T-cell (primary cell): ENCODE results near the gene TMEM198. TPM values are rescaled to one million over a fixed set of nuclear protein-coding genes. Genes with fewer than 3 reads are reported as not detected.
A peak's percentile ranks its signal among the peaks of the same experiment; 100 is the strongest.

Experiments used
- ATAC-seq, 4 experiments: fragments of 200-7000 bp in 3 of 4; fragments of 150-1000 bp in 1 of 4; cut with Tn5 transposase; replicated peaks in 1 of 4; 1 replicate in 3 of 4; 2 replicates in 1 of 4; pipeline ENCODE4 v1.10.0; 2021; ENCODE audit warnings: moderate library complexity in 3 of 4, mild to moderate bottlenecking in 2 of 4, moderate number of reproducible peaks in 1 of 4
- CTCF ChIA-PET, 2 donors: fragments of 300-600 bp; sonication (Branson Sonifier 250); formaldehyde crosslinking; loops; one replicate each; lab custom pipeline; 2022; ENCODE audit warnings: antibody characterized with exemption in 2 of 2; lab: Charles Lee
- POLR2A ChIA-PET, 2 donors: fragments of 300-600 bp; sonication (Branson Sonifier 250); formaldehyde crosslinking; loops; one replicate each; lab custom pipeline; 2022; ENCODE audit warnings: antibody characterized with exemption in 2 of 2; lab: Charles Lee
- DNase-seq, 35 experiments: peaks; one replicate each; pipeline versions ENCODE4 v3.0.0 to v3.0.0-alpha.2; 2013 to 2023
- H3K27ac ChIP-seq: one replicate; pipeline ENCODE4 v1.5.1; 2013; ENCODE audit warnings: low read length
- H3K27me3 ChIP-seq, 2 experiments: replicated peaks in 1 of 2; 1 replicate in 1 of 2; 2 replicates in 1 of 2; pipeline versions ENCODE4 v1.6.1 to v1.7.0; 2013; ENCODE audit warnings: low read length in 1 of 2, mixed read lengths in 1 of 2; ENCODE audit not compliant: control insufficient read depth in 2 of 2, insufficient read depth in 2 of 2; ENCODE audit errors: extremely low read depth in 1 of 2
- H3K36me3 ChIP-seq, 2 donors: 1 replicate in 1 of 2; 2 replicates in 1 of 2; pipeline versions ENCODE4 v1.6.1 to v1.7.0; 2013; ENCODE audit warnings: low read length in 1 of 2; ENCODE audit not compliant: control insufficient read depth in 2 of 2, insufficient read depth in 1 of 2; ENCODE audit errors: extremely low read depth in 1 of 2
- H3K4me1 ChIP-seq, 2 experiments: 1 replicate in 1 of 2; 2 replicates in 1 of 2; pipeline versions ENCODE4 v1.6.1 to v1.7.0; 2013; ENCODE audit warnings: low read length in 2 of 2, mixed read lengths in 1 of 2; ENCODE audit not compliant: insufficient read depth in 2 of 2, control insufficient read depth in 1 of 2; ENCODE audit errors: extremely low read depth in 1 of 2
- H3K4me3 ChIP-seq, 2 donors: 1 replicate in 1 of 2; 2 replicates in 1 of 2; pipeline versions ENCODE4 v1.5.1 to v1.7.0; 2013; ENCODE audit warnings: mild to moderate bottlenecking in 2 of 2, low read length in 1 of 2, moderate library complexity in 1 of 2; ENCODE audit not compliant: control insufficient read depth in 1 of 2; ENCODE audit errors: extremely low read depth in 1 of 2
- H3K9me3 ChIP-seq: 2 replicates; pipeline ENCODE4 v1.7.0; 2013
- H3K27ac Mint-ChIP-seq, 2 donors: one replicate each; pipeline ENCODE4 v1.8.0; 2020 to 2021; ENCODE audit warnings: mild to moderate bottlenecking in 2 of 2, mixed read lengths in 2 of 2
- H3K27me3 Mint-ChIP-seq, 2 donors: one replicate each; pipeline ENCODE4 v1.8.0; 2021 to 2022; ENCODE audit warnings: mixed read lengths in 2 of 2
- H3K36me3 Mint-ChIP-seq: one replicate; pipeline ENCODE4 v1.8.0; 2021; ENCODE audit warnings: mixed read lengths
- H3K4me1 Mint-ChIP-seq, 3 donors: one replicate each; pipeline ENCODE4 v1.8.0; 2020 to 2022; ENCODE audit warnings: mixed read lengths in 3 of 3, mild to moderate bottlenecking in 1 of 3
- H3K4me3 Mint-ChIP-seq, 3 donors: one replicate each; pipeline ENCODE4 v1.8.0; 2020 to 2022; ENCODE audit warnings: mild to moderate bottlenecking in 3 of 3, mixed read lengths in 3 of 3, moderate library complexity in 3 of 3
- H3K9me3 Mint-ChIP-seq, 3 donors: one replicate each; pipeline ENCODE4 v1.8.0; 2020 to 2022; ENCODE audit warnings: mixed read lengths in 3 of 3
- WGBS: methylation state at CpG from one replicate; pipeline ENCODE4 v1.1.5; 2013; ENCODE audit warnings: missing lambda C conversion rate; ENCODE audit not compliant: insufficient coverage; 5-methylcytosine and 5-hydroxymethylcytosine counted together
- total RNA-seq, 35 experiments: library from RNA in 6 of 35; stranded (reverse) in 6 of 35; fragments of 120-200 nt in 1 of 35; gene quantifications; one replicate each; pipeline versions ENCODE4 v1.2.1 to v1.2.4 and lab custom pipeline; 2013 to 2026

The TMEM198 gene
- total RNA-seq, 5 donors from 2014 or later (not counting 1 experiment from before 2014, with no cell fraction given) = 0.37 to 0.88 (median 0.69) TPM

DNA sequence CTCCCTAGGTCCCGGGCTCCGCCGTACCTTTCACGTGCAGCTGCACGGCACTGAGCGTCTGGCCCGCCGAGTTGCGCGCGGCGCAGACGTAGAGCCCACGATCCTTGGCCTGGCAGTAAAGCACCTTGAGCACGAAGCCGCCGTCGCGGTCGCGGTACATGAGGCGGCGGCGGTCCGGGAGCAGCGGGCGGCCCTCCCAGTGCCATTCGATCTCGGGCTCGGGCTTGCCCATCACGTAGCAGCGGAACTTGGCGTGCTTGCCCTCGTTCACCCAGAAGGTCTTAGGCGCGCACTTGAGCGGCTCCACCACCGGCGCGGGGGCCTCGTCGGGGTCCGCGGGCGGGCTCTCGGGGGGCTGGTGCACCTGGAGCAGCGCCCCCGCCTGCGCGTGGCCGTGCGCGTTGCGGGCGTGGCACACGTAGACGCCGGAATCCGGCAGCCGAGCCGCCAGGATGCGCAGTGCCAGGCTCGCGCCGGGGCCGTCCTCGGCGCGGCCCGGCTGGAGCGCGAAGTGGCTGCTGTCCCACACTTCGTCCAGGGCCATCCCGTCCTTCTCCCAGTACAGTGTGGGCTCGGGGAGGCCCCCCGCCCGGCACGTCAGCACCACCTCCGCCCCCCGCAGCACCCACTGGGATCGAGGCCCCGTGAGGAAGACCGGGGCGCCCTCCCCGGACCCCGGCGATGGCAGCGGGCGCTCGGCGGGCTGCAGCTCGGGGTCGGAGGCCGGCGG lies 26.5 kb downstream of the TMEM198 start:
- Histone ChIP-seq H3K27ac (no peak overlapping the region), H3K9me3 (no peaks in the 10 kb centered on the region), H3K36me3 (no peaks in the 10 kb centered on the region), H3K27me3 (peaks cover 0 to 72% of the 10 kb centered on the region in 2 experiments), H3K4me3 (peak overlapping the region in 1 of 2 donors; percentile 48), H3K4me1 (peaks cover 0 to 7% of the 10 kb centered on the region in 2 experiments)
- Mint-ChIP-seq H3K36me3 (no peaks in the 10 kb centered on the region), H3K4me1 (peaks cover 2 to 5% (median 4%) of the 10 kb centered on the region in 3 donors), H3K9me3 (no peaks in the 10 kb centered on the region), H3K27ac (no peak overlapping the region), H3K4me3 (peak overlapping the region; percentile 39 to 59 (median 59)), H3K27me3 (peaks cover 36 to 59% of the 10 kb centered on the region in 2 donors)
- ChIA-PET CTCF (no interaction called here), POLR2A (no interaction called here)
- ATAC-seq = peak; percentile 36 to 54 (median 52)
- 26% methylated on average over 95 of the region's 95 CpGs for WGBS
- DNase-seq = no peak

DNA sequence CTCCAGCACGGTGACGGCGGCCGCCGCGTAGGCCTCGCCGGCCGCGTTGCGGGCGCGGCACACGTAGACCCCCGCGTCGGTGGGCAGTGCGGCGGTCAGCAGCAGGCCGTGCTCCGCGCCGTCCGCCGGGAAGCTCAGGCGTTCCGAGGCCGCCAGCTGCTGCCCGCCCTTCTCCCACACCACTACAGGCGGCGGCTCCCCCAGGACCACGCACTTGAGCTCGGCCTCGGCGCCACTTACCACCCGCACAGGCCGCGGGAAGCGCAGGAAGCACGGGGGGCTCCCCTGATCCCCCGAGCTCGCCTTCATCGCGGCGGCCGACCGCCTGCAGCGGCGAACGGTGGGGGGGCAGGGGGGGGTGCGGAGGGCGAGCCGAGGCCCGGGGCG lies 27.1 kb downstream of the TMEM198 start:
- Mint-ChIP-seq H3K27me3 (peaks cover 36 to 64% of the 10 kb centered on the region in 2 donors), H3K9me3 (no peaks in the 10 kb centered on the region), H3K4me3 (peak overlapping the region in 1 of 3 donors; percentile 59), H3K36me3 (no peaks in the 10 kb centered on the region), H3K4me1 (peaks cover 2 to 5% (median 4%) of the 10 kb centered on the region in 3 donors), H3K27ac (no peak overlapping the region)
- Histone ChIP-seq H3K27ac (no peak overlapping the region), H3K27me3 (peaks cover 0 to 77% of the 10 kb centered on the region in 2 experiments), H3K9me3 (no peaks in the 10 kb centered on the region), H3K4me3 (peak overlapping the region; percentile 17 to 48), H3K4me1 (peaks cover 0 to 7% of the 10 kb centered on the region in 2 experiments), H3K36me3 (no peaks in the 10 kb centered on the region)
- ATAC-seq = peak in 3 of 4 experiments; percentile 12 to 43 (median 32)
- POLR2A ChIA-PET = no interaction called here
- CTCF ChIA-PET = no interaction called here
- 1% methylated on average over 29 of the region's 55 CpGs for WGBS
- DNase-seq = no peak

DNA sequence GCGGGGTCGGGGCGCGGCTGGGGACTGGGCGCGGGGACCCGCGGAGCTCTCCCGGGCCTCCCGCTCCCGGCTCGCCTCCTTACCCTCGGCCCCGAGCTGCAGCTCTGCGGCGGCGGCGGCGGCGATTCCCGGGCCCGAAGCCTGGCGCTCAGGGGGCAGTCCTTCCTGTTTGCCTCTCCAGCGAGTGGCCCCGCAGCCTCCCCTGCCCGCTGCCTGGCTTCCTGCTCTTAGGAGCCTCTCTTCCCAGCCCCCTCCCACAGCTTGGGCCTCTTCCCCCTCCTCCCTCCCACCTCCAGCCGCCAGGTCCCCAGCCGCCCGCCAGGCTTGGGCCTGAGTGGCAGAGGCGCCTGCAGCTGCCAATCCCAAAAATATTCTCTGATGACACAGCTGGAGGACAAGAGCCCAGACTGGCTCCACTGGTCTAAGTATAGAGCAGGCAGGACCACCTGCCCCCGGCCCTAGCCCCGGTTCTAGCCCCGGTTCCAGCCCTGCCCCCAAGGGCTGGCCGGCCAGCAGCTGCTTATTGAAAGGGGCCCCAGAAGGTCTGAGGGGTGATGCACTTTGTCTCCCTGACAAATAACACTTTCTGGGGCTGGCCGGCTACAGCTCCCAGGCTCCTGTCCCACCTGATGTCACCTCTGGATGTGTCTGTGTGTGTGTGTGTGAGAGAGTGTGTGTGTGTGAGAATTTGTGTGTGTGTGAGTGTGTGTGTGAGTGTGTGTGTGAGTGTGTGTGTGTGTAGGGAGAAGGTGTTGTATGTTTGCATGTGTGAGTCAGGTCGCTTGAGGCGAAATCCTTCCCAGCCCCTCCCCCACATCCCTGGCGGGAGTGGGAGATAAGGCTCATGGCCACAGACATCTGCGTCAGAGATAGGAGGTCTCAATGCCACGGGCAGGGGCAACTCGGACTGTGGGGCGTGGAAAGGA lies 27.7 kb downstream of the TMEM198 start, which contains the start of gene OBSL1:
OBSL1 (minus strand) TSS at position 229 of the 926 bp plus-strand sequence. CDS start 307 bp downstream, outside the sequence.
- peak within 1 kb of the TSS; percentile 17 to 48 for H3K4me3 ChIP-seq
- Mint-ChIP-seq H3K4me1 (peaks cover 2 to 5% (median 4%) of the 10 kb centered on the region in 3 donors), H3K27me3 (peaks cover 37 to 69% of the 10 kb centered on the region in 2 donors), H3K27ac (peak within 1 kb of the TSS in 1 of 2 donors; percentile 56), H3K36me3 (no peaks in the 10 kb centered on the region), H3K4me3 (peak within 1 kb of the TSS; percentile 21 to 59 (median 24)), H3K9me3 (no peaks in the 10 kb centered on the region)
- peaks cover 0 to 7% of the 10 kb centered on the region in 2 experiments for H3K4me1 ChIP-seq
- H3K27ac ChIP-seq = no peak within 1 kb of the TSS
- POLR2A ChIA-PET = no interaction called here
- no peak for DNase-seq
- H3K27me3 ChIP-seq = peaks cover 0 to 81% of the 10 kb centered on the region in 2 experiments
- no peaks in the 10 kb centered on the region for H3K9me3 ChIP-seq
- no peaks in the 10 kb centered on the region for H3K36me3 ChIP-seq
- 11% methylated on average over 32 of the region's 42 CpGs for WGBS
- CTCF ChIA-PET = no interaction called here
- ATAC-seq = peak; percentile 22 to 61 (median 33)

DNA sequence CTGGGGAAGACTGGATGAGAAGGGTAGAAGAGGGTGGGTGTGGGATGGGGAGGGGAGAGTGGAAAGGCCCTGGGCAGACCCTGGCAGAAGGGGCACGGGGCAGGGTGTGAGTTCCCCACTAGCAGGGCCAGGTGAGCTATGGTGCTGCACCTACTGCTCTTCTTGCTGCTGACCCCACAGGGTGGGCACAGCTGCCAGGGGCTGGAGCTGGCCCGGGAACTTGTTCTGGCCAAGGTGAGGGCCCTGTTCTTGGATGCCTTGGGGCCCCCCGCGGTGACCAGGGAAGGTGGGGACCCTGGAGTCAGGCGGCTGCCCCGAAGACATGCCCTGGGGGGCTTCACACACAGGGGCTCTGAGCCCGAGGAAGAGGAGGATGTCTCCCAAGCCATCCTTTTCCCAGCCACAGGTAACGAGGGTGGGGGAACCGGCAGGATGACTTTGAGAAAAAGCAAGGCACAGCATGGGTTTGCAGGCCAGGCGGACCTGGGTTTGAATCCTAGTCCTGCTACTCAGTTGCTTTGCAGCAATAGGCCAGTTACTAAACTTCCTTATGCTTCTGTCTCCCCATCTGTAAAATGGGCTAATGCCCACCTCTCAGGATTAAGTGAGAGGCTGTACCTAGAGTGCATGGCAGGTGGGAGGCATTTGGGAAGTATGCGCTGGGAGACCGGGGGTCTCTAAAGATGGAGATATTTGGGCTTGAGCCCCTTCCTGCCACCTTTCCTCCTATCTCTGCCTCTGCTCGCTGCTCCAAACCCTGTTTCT lies 28.6 kb downstream of the TMEM198 start, which contains the start of gene INHA:
INHA (plus strand) TSS at position 74 of the 765 bp plus-strand sequence; CDS start at position 139, 65 bp downstream.
- H3K27me3 ChIP-seq = peaks cover 0 to 79% of the 10 kb centered on the region in 2 experiments
- peaks cover 2 to 5% (median 4%) of the 10 kb centered on the region in 3 donors for H3K4me1 Mint-ChIP-seq
- peaks cover 0 to 7% of the 10 kb centered on the region in 2 experiments for H3K4me1 ChIP-seq
- no peaks in the 10 kb centered on the region for H3K9me3 Mint-ChIP-seq
- no peaks in the 10 kb centered on the region for H3K9me3 ChIP-seq
- H3K36me3 Mint-ChIP-seq = no peaks in the 10 kb centered on the region
- peak within 1 kb of the TSS; percentile 10 to 58 (median 24) for H3K4me3 Mint-ChIP-seq
- peaks cover 36 to 67% of the 10 kb centered on the region in 2 donors for H3K27me3 Mint-ChIP-seq
- CTCF ChIA-PET = no interaction called here
- no peak within 1 kb of the TSS for H3K4me3 ChIP-seq
- H3K36me3 ChIP-seq = no peaks in the 10 kb centered on the region
- no peak for DNase-seq
- POLR2A ChIA-PET = no interaction called here
- H3K27ac Mint-ChIP-seq = peak within 1 kb of the TSS in 1 of 2 donors; percentile 56
- no peak within 1 kb of the TSS for H3K27ac ChIP-seq
- 94% methylated on average over 6 of the region's 13 CpGs for WGBS
- no peak for ATAC-seq

DNA sequence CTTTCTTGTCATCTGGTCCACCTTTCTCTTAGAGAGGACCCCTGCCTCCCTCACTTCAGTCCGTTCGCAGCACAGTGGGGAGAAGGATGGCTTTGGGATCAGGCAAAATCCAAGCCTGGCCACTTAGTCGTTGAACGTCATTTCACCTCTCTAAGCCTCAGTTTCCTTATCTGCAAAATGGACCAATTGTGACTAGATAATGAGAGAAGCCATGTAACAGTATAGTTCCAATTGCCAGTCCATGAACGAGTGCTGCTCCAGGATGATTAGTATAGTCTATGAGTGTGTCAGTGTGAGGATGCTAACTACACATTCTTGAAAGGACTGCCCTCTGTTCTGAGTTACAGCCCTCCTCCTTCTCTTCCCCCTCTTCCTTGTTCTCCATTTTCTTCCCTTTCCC lies 29.3 kb downstream of the TMEM198 start:
- no peaks in the 10 kb centered on the region for H3K9me3 ChIP-seq
- no peak overlapping the region for H3K27ac ChIP-seq
- Mint-ChIP-seq H3K9me3 (no peaks in the 10 kb centered on the region), H3K4me1 (peaks cover 2 to 5% (median 4%) of the 10 kb centered on the region in 3 donors), H3K36me3 (no peaks in the 10 kb centered on the region), H3K4me3 (peak overlapping the region in 1 of 3 donors; percentile 9), H3K27me3 (peaks cover 29 to 61% of the 10 kb centered on the region in 2 donors), H3K27ac (no peak overlapping the region)
- WGBS = 93% methylated on average over 2 of the region's 5 CpGs
- peaks cover 0 to 75% of the 10 kb centered on the region in 2 experiments for H3K27me3 ChIP-seq
- ATAC-seq (no peak), DNase-seq (no peak)
- H3K4me1 ChIP-seq = peaks cover 0 to 7% of the 10 kb centered on the region in 2 experiments
- no peak overlapping the region for H3K4me3 ChIP-seq
- ChIA-PET POLR2A (no interaction called here), CTCF (interaction anchor here in 1 of 2 donors (0.7 kb wide), 2 partner anchors 487 to 1282 kb away, joined by 4 read pairs; no protein-coding TSS in a partner anchor)
- no peaks in the 10 kb centered on the region for H3K36me3 ChIP-seq
